Psoas muscle (tissue), 8 donors: ENCODE results near the gene SH3GL1. TPM values are rescaled to one million over a fixed set of nuclear protein-coding genes. Genes with fewer than 3 reads are reported as not detected.

Experiments used
- ATAC-seq, 4 donors: fragments of 200-7000 bp; cut with Tn5 transposase; one replicate each; pipeline ENCODE4 v1.9.1; 2020; ENCODE audit warnings: moderate library complexity in 3 of 4, mild to moderate bottlenecking in 2 of 4
- DNase-seq, 2 donors: peaks; one replicate each; pipeline ENCODE4 v3.0.0-alpha.2; 2020
- H3K27ac ChIP-seq: fragments of 200-600 bp; one replicate; pipeline ENCODE4 v1.8.0; 2022
- H3K27me3 ChIP-seq, 3 donors: fragments of 200-600 bp in 1 of 3; one replicate each; pipeline versions ENCODE4 v1.6.1 to v1.8.0; 2013 to 2022; ENCODE audit warnings: low read length in 2 of 3, mild to moderate bottlenecking in 2 of 3, moderate library complexity in 1 of 3; ENCODE audit not compliant: insufficient read depth in 3 of 3
- H3K36me3 ChIP-seq, 2 donors: fragments of 200-600 bp in 1 of 2; one replicate each; pipeline versions ENCODE4 v1.6.1 to v1.8.0; 2013 to 2022; ENCODE audit warnings: low read depth in 1 of 2, mild to moderate bottlenecking in 1 of 2, moderate library complexity in 1 of 2; ENCODE audit not compliant: insufficient read depth in 1 of 2
- H3K4me1 ChIP-seq: fragments of 200-600 bp; one replicate; pipeline ENCODE4 v1.8.0; 2022
- H3K4me3 ChIP-seq: fragments of 200-600 bp; one replicate; pipeline ENCODE4 v1.8.0; 2022; ENCODE audit warnings: mild to moderate bottlenecking
- H3K9me3 ChIP-seq: fragments of 200-600 bp; one replicate; pipeline ENCODE4 v1.8.0; 2022
- CTCF ChIP-seq: fragments of 200-600 bp; IDR thresholded peaks from one replicate; pipeline ENCODE4 v1.8.0; 2022; ENCODE audit warnings: antibody characterized with exemption
- WGBS, 3 donors: extraction: QIAGEN DNeasy Blood & Tissue Kit; methylation state at CpG; one replicate each; pipeline versions ENCODE4 v1.1.6 to v1.1.7; 2013; 5-methylcytosine and 5-hydroxymethylcytosine counted together
- intact Hi-C, 2 donors: fragments of 100-400 bp; cut with DNase I; formaldehyde crosslinking; loops; one replicate each; pipeline versions ENCODE4 v1.11.0 to v1.14.2; 2022
- polyA plus RNA-seq, 3 donors: library from polyadenylated mRNA; stranded (reverse); fragments of 200-250 nt; gene quantifications; one replicate each; pipeline ENCODE4 v1.2.3, GENCODE V29; 2013
- total RNA-seq, 4 donors: library from RNA; stranded (reverse); fragmentation: NEBNext Ultra II Directional in 2 of 4; extraction: Animal tissue kit (Norgen Biotek cat#: 25700) in 2 of 4; gene quantifications; one replicate each; pipeline versions ENCODE4 v1.2.1 to v1.2.4, GENCODE V29; 2021 to 2023
- donor health status: healthy with polysubstance abuse.
- donor health status: DM: no; HTN: no; CAD: no; lungs with moderate emphysema.
- donor health status: Bipolar disorder and iron deficiency.
- donor health status: healthy.
- donor health status: DM: yes; HTN: yes; CAD: no.
- donor health status: DM: no; HTN: no; CAD: no.
- donor health status: DM: no; HTN: no; CAD: no.
- donor health status: DM: yes; HTN: yes; CAD: no.

Gene SH3GL1
- total and polyA plus RNA-seq, 7 donors: 16.0 to 85.6 (median 23.3) TPM

- Histone ChIP-seq H3K9me3 (no peaks in the 10 kb centered on the region), H3K4me1 (peaks cover 72% of the 10 kb centered on the region), H3K27me3 (no peaks in the 10 kb centered on the region), H3K27ac (peak overlapping the region; percentile 93), H3K36me3 (peaks cover 0 to 18% of the 10 kb centered on the region in 2 donors), H3K4me3 (peak overlapping the region; percentile 35)
- no peak for DNase-seq
- ATAC-seq: no peak
- 43 to 56% (median 51%) methylated on average over 9 of the region's 9 CpGs for WGBS, 3 donors
- intact Hi-C loops: no loop called here
- no peak for TF ChIP-seq CTCF
These were observed 11.3 kb downstream of the SH3GL1 start for GRCh38 chr19:4389064-4389375.

- Histone ChIP-seq H3K27me3 (no peaks in the 10 kb centered on the region), H3K9me3 (no peaks in the 10 kb centered on the region), H3K27ac (peak overlapping the region; percentile 93), H3K4me1 (peaks cover 67% of the 10 kb centered on the region), H3K36me3 (peaks cover 0 to 23% of the 10 kb centered on the region in 2 donors), H3K4me3 (peak overlapping the region; percentile 35)
- intact Hi-C loops: no loop called here
- DNase-seq (peak; percentile 61 to 77), ATAC-seq (peak; percentile 61 to 85 (median 74))
- 28 to 33% (median 33%) methylated on average over 16 of the region's 16 CpGs for WGBS, 3 donors
- no peak for TF ChIP-seq CTCF
These were observed 11.8 kb downstream of the SH3GL1 start for GRCh38 chr19:4388337-4389063.

GRCh38 chr19:4386041-4386782 lies 14.1 kb downstream of the SH3GL1 start:
- intact Hi-C loops: no loop called here
- ATAC-seq (no peak), DNase-seq (peak; percentile 15 to 44)
- H3K4me1 ChIP-seq: peaks cover 53% of the 10 kb centered on the region
- H3K27me3 ChIP-seq: no peaks in the 10 kb centered on the region
- H3K9me3 ChIP-seq: no peaks in the 10 kb centered on the region
- 73 to 86% (median 76%) methylated on average over 13 of the region's 13 CpGs for WGBS, 3 donors
- peaks cover 0 to 27% of the 10 kb centered on the region in 2 donors for H3K36me3 ChIP-seq
- no peak for TF ChIP-seq CTCF
- no peak overlapping the region for H3K4me3 ChIP-seq
- no peak overlapping the region for H3K27ac ChIP-seq

- TF ChIP-seq CTCF: no peak
- Histone ChIP-seq H3K27me3 (no peaks in the 10 kb centered on the region), H3K27ac (peak overlapping the region; percentile 30), H3K36me3 (peaks cover 0 to 27% of the 10 kb centered on the region in 2 donors), H3K4me3 (no peak overlapping the region), H3K9me3 (no peaks in the 10 kb centered on the region), H3K4me1 (peaks cover 46% of the 10 kb centered on the region)
- WGBS, 3 donors: 79 to 84% (median 81%) methylated on average over 15 of the region's 15 CpGs
- intact Hi-C loops: no loop called here
- ATAC-seq: no peak
- peak in 1 of 2 donors; percentile 45 for DNase-seq
These were observed 14.9 kb downstream of the SH3GL1 start for GRCh38 chr19:4385291-4386040.
